Ammon's horn (tissue), 1 donor: ENCODE data around the gene SFMBT1.

Experiments used
- DNase-seq: peaks from one replicate; pipeline ENCODE4 v3.0.0-alpha.2; 2016; ENCODE audit warnings: low spot score

SFMBT1 gene

GRCh38 chr3:52923963-52924362, 121.9 kb downstream of the SFMBT1 start:
- DNase-seq: no peak

GRCh38 chr3:52920841-52921240, 125.0 kb downstream of the SFMBT1 start:
- DNase-seq: no peak

GRCh38 chr3:52917044-52917443, 128.8 kb downstream of the SFMBT1 start:
- no peak for DNase-seq

GRCh38 chr3:52915294-52915693, 130.6 kb downstream of the SFMBT1 start:
- no peak for DNase-seq

- DNase-seq: no peak
Observed at GRCh38 chr3:52912885-52913731, 132.8 kb downstream of the SFMBT1 start.

- no peak for DNase-seq
Observed at GRCh38 chr3:52910823-52911222, 135.1 kb downstream of the SFMBT1 start.

- no peak for DNase-seq
Observed at GRCh38 chr3:52907497-52907896, 138.4 kb downstream of the SFMBT1 start.

- DNase-seq: no peak
Observed at GRCh38 chr3:52904552-52904951, 141.3 kb downstream of the SFMBT1 start.

- no peak for DNase-seq
Observed at GRCh38 chr3:52904000-52904399, 141.9 kb downstream of the SFMBT1 start.

- peak; percentile 94 for DNase-seq
Observed at GRCh38 chr3:52897130-52898122, 148.4 kb downstream of the SFMBT1 start, which contains the start of gene STIMATE. TSS of gene STIMATE (minus strand) at chr3:52897548. CDS start at chr3:52897450, 98 bp downstream.

GRCh38 chr3:52896613-52897012, 149.3 kb downstream of the SFMBT1 start:
- DNase-seq: no peak

GRCh38 chr3:52896151-52896550, 149.7 kb downstream of the SFMBT1 start:
- DNase-seq: no peak

GRCh38 chr3:52895418-52895817, 150.5 kb downstream of the SFMBT1 start:
- DNase-seq: no peak

GRCh38 chr3:52894756-52895155, 151.1 kb downstream of the SFMBT1 start:
- no peak for DNase-seq

- DNase-seq: peak; percentile 32
Observed at GRCh38 chr3:52893723-52894122, 152.2 kb downstream of the SFMBT1 start.

- DNase-seq: no peak
Observed at GRCh38 chr3:52892625-52893311, 153.1 kb downstream of the SFMBT1 start.

GRCh38 chr3:52892290-52892624, 153.6 kb downstream of the SFMBT1 start:
- peak; percentile 28 for DNase-seq

GRCh38 chr3:52891615-52892081, 154.2 kb downstream of the SFMBT1 start:
- DNase-seq: peak; percentile 53

GRCh38 chr3:52891164-52891563, 154.7 kb downstream of the SFMBT1 start:
- DNase-seq: no peak

- DNase-seq: no peak
Observed at GRCh38 chr3:52890735-52891134, 155.1 kb downstream of the SFMBT1 start.

- no peak for DNase-seq
Observed at GRCh38 chr3:52889901-52890300, 156.0 kb downstream of the SFMBT1 start.

GRCh38 chr3:52887166-52887565, 158.7 kb downstream of the SFMBT1 start:
- DNase-seq: no peak
